Neural progenitor cell (in vitro differentiated cells): ENCODE data around the gene MYO7B. TPM values are rescaled to one million over a fixed set of nuclear protein-coding genes. Genes with fewer than 3 reads are reported as not detected.

Source experiments
- DNase-seq: peaks from one replicate; pipeline ENCODE4 v3.0.0-alpha.2; 2016; ENCODE audit warnings: low spot score
- H2AFZ ChIP-seq: fragments of 200-600 bp; sonication (generic); replicated peaks from 2 replicates; pipeline ENCODE4 v1.6.1; 2016; ENCODE audit warnings: antibody characterized with exemption
- H3F3A ChIP-seq: fragments of 200-600 bp; sonication (generic); 2 replicates; pipeline ENCODE4 v1.6.1; 2016; ENCODE audit warnings: antibody characterized with exemption, low read depth
- H3K27ac ChIP-seq: fragments of 200-600 bp; sonication (generic); 2 replicates; pipeline ENCODE4 v1.5.1; 2016; ENCODE audit warnings: mild to moderate bottlenecking
- H3K27me3 ChIP-seq: fragments of 200-600 bp; sonication (generic); 2 replicates; pipeline ENCODE4 v1.6.1; 2016; ENCODE audit warnings: mild to moderate bottlenecking, moderate library complexity
- H3K36me3 ChIP-seq: fragments of 200-600 bp; sonication (generic); 2 replicates; pipeline ENCODE4 v1.5.1; 2016
- H3K4me1 ChIP-seq: fragments of 200-600 bp; sonication (generic); 2 replicates; pipeline ENCODE4 v1.6.1; 2016; ENCODE audit warnings: mixed run types
- H3K4me2 ChIP-seq: fragments of 200-600 bp; sonication (generic); 2 replicates; pipeline ENCODE4 v1.6.1; 2016
- H3K4me3 ChIP-seq: fragments of 200-600 bp; sonication (generic); 2 replicates; pipeline ENCODE4 v1.5.1; 2016
- H3K79me2 ChIP-seq: fragments of 200-600 bp; sonication (generic); 2 replicates; pipeline ENCODE4 v1.6.1; 2016; ENCODE audit warnings: low read depth
- H3K9ac ChIP-seq: fragments of 200-600 bp; sonication (generic); 2 replicates; pipeline ENCODE4 v1.6.1; 2016
- H3K9me3 ChIP-seq: fragments of 200-600 bp; sonication (generic); 2 replicates; pipeline ENCODE4 v1.5.1; 2016; ENCODE audit warnings: low read depth
- H4K20me1 ChIP-seq: fragments of 200-600 bp; sonication (generic); 2 replicates; pipeline ENCODE4 v1.6.1; 2016; ENCODE audit warnings: low read depth
- H3K27ac Mint-ChIP-seq: 3 replicates; pipeline ENCODE4 v1.8.0; 2021; ENCODE audit warnings: mixed read lengths
- H3K27me3 Mint-ChIP-seq: 2 replicates; pipeline ENCODE4 v1.8.0; 2022; ENCODE audit warnings: low read depth, mild to moderate bottlenecking, inconsistent platforms, moderate library complexity, mixed read lengths; ENCODE audit not compliant: insufficient read depth
- H3K36me3 Mint-ChIP-seq: 3 replicates; pipeline ENCODE4 v1.8.0; 2021; ENCODE audit warnings: mixed read lengths
- H3K4me1 Mint-ChIP-seq: 3 replicates; pipeline ENCODE4 v1.8.0; 2021; ENCODE audit warnings: mixed read lengths
- H3K4me3 Mint-ChIP-seq: 3 replicates; pipeline ENCODE4 v1.8.0; 2021; ENCODE audit warnings: mild to moderate bottlenecking, moderate library complexity, mixed read lengths
- H3K9me3 Mint-ChIP-seq: 3 replicates; pipeline ENCODE4 v1.8.0; 2020; ENCODE audit warnings: mixed read lengths
- EZH2 ChIP-seq: fragments of 200-600 bp; sonication (generic); IDR thresholded peaks from 2 replicates; pipeline ENCODE4 v1.6.1; 2017; ENCODE audit warnings: antibody characterized with exemption, mild to moderate bottlenecking, moderate library complexity
- EZH2phosphoT487 ChIP-seq: fragments of 200-600 bp; sonication (generic); IDR thresholded peaks from 2 replicates; pipeline ENCODE4 v1.6.1; 2017; ENCODE audit warnings: antibody characterized with exemption
- total RNA-seq: library from RNA; depleted of rRNA; stranded (reverse); fragments of >200 nt; gene quantifications from 2 replicates; pipeline ENCODE4 v1.2.3, GENCODE V29; 2015; ENCODE audit warnings: low replicate concordance
- TF ChIP-seq, protein P1 (sequence below): fragments of 200-600 bp; sonication (generic); IDR thresholded peaks from 2 replicates; pipeline ENCODE4 v1.5.1; 2017; ENCODE audit warnings: antibody characterized with exemption, mild to moderate bottlenecking

Gene MYO7B
- total RNA-seq, 1 donor from 2014 or later = not detected

DNA sequence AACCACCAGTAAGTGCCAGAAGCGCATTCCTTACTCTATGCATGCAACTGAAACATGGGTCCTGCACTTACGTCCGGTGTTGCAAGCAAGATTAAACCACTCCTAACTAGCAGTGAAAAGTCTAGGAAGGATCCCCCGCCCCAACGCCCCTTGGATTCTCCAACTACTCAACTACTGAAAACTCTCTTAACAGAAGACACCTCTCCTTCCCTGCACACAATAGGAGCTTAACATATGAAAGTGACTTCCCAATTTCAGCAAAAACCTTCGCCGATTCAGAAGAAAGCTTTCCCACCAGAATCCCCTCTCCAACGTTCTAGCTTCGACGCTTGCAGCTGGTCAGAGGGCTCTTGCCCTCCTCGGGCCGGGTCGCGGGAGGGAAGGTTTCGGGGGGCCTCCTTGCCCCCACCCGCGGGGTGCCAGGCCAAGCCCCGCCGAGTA is 9.8 kb upstream of the MYO7B start:
- DNase-seq = peak; percentile 42

DNA sequence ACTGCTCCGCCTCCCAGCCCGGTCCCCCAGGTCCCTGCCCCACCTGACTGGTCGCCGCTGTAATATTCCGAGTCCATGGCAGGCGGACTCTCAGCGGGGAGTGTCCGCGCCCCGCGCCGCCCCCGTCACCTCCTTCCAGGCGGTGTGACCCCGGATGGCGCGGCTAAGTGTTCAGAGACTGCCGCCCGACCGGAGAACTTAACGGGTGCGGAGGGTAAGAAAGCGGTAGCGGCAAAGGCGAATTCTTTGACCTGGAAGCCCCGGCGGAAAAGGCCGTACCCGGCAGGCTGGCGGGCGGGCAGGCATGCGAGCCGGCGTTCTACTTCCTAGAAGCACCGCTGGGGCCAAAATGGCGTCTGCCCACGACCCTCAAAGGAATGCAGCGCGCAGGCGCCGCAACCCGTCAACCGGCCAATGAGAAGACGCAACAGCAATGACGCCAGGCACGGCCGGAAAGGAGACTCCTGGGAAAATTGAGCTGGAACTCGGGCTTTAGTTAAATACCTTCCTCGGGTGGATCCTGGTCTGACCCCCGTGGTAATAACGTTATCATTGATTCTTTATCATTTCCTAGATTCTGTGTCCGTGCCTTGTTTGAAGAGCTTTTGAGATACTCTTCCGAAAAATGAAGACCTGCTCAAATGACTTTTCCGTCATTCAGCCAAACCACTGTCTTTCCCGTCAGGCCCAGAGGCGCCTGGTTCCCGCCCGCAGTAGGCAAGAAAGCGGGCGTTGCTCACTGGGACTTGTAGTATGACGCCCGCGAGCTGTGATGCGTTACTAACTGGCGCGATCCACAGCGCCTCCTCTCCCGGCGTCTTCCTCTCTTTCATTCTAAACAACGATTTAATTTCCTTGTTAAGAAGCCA is 9.1 kb upstream of the MYO7B start, which contains the start of gene IWS1:
TSS of gene IWS1 (minus strand) at position 358 of the 869 bp plus-strand sequence. CDS start at position 77, 281 bp downstream.
- Mint-ChIP-seq H3K36me3 (peaks cover 4% of the 10 kb centered on the region), H3K27me3 (peaks cover 3% of the 10 kb centered on the region), H3K4me1 (peaks cover 23% of the 10 kb centered on the region), H3K9me3 (peaks cover 2% of the 10 kb centered on the region), H3K4me3 (peak within 1 kb of the TSS; percentile 94), H3K27ac (peak within 1 kb of the TSS; percentile 99)
- peak within 1 kb of the TSS; percentile 88 for H3K4me3 ChIP-seq
- TF ChIP-seq, protein P1, sequence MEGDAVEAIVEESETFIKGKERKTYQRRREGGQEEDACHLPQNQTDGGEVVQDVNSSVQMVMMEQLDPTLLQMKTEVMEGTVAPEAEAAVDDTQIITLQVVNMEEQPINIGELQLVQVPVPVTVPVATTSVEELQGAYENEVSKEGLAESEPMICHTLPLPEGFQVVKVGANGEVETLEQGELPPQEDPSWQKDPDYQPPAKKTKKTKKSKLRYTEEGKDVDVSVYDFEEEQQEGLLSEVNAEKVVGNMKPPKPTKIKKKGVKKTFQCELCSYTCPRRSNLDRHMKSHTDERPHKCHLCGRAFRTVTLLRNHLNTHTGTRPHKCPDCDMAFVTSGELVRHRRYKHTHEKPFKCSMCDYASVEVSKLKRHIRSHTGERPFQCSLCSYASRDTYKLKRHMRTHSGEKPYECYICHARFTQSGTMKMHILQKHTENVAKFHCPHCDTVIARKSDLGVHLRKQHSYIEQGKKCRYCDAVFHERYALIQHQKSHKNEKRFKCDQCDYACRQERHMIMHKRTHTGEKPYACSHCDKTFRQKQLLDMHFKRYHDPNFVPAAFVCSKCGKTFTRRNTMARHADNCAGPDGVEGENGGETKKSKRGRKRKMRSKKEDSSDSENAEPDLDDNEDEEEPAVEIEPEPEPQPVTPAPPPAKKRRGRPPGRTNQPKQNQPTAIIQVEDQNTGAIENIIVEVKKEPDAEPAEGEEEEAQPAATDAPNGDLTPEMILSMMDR = peak; percentile 27
- TF ChIP-seq EZH2 = no peak
- TF ChIP-seq EZH2phosphoT487 = no peak
- DNase-seq = peak; percentile 99
- peak within 1 kb of the TSS; percentile 92 for H3K27ac ChIP-seq
- H4K20me1 ChIP-seq = peaks cover 38% of the 10 kb centered on the region
- H2AFZ ChIP-seq = peak within 1 kb of the TSS; percentile 83
- H3K36me3 ChIP-seq = peaks cover 16% of the 10 kb centered on the region
- peaks cover 24% of the 10 kb centered on the region for H3F3A ChIP-seq
- H3K27me3 ChIP-seq = no peaks in the 10 kb centered on the region
- H3K4me1 ChIP-seq = peaks cover 18% of the 10 kb centered on the region
- H3K4me2 ChIP-seq = peak within 1 kb of the TSS; percentile 92
- H3K79me2 ChIP-seq = peaks cover 48% of the 10 kb centered on the region
- no peaks in the 10 kb centered on the region for H3K9me3 ChIP-seq
- peak within 1 kb of the TSS; percentile 87 for H3K9ac ChIP-seq

More for the DNA sequence above, 9.8 kb upstream of the MYO7B start:
- Histone ChIP-seq H3K79me2 (peaks cover 54% of the 10 kb centered on the region), H3K9ac (peak overlapping the region; percentile 87), H3K27ac (peak overlapping the region; percentile 92), H3K4me2 (peak overlapping the region; percentile 92), H2AFZ (peak overlapping the region; percentile 83), H3K4me3 (peak overlapping the region; percentile 88), H3K9me3 (no peaks in the 10 kb centered on the region), H3F3A (peaks cover 24% of the 10 kb centered on the region), H3K27me3 (no peaks in the 10 kb centered on the region), H4K20me1 (peaks cover 42% of the 10 kb centered on the region), H3K4me1 (peaks cover 18% of the 10 kb centered on the region), H3K36me3 (peaks cover 16% of the 10 kb centered on the region)
- TF ChIP-seq EZH2phosphoT487 (no peak), EZH2 (no peak)
- TF ChIP-seq, protein P1 = no peak
- Mint-ChIP-seq H3K27ac (peak overlapping the region; percentile 86), H3K9me3 (peaks cover 2% of the 10 kb centered on the region), H3K4me3 (peak overlapping the region; percentile 94), H3K4me1 (peaks cover 23% of the 10 kb centered on the region), H3K27me3 (peaks cover 3% of the 10 kb centered on the region), H3K36me3 (peaks cover 4% of the 10 kb centered on the region)

GRCh38 chr2:127527001-127527804 is 8.3 kb upstream of the MYO7B start:
- H3K27me3 ChIP-seq = no peaks in the 10 kb centered on the region
- Mint-ChIP-seq H3K27me3 (peaks cover 3% of the 10 kb centered on the region), H3K36me3 (peaks cover 4% of the 10 kb centered on the region), H3K9me3 (peaks cover 2% of the 10 kb centered on the region), H3K4me3 (peak overlapping the region; percentile 94), H3K27ac (peak overlapping the region; percentile 99), H3K4me1 (peaks cover 23% of the 10 kb centered on the region)
- H2AFZ ChIP-seq = peak overlapping the region; percentile 83
- H3K4me3 ChIP-seq = peak overlapping the region; percentile 88
- peak; percentile 58 for DNase-seq
- TF ChIP-seq EZH2 = no peak
- no peak for TF ChIP-seq EZH2phosphoT487
- TF ChIP-seq, protein P1 = no peak
- peaks cover 31% of the 10 kb centered on the region for H4K20me1 ChIP-seq
- peaks cover 39% of the 10 kb centered on the region for H3K79me2 ChIP-seq
- peaks cover 18% of the 10 kb centered on the region for H3K4me1 ChIP-seq
- H3K36me3 ChIP-seq = peaks cover 11% of the 10 kb centered on the region
- H3K27ac ChIP-seq = peak overlapping the region; percentile 92
- H3K4me2 ChIP-seq = peak overlapping the region; percentile 92
- peaks cover 24% of the 10 kb centered on the region for H3F3A ChIP-seq
- H3K9ac ChIP-seq = no peak overlapping the region
- no peaks in the 10 kb centered on the region for H3K9me3 ChIP-seq
